ENCODE measurements around the gene TRIM15. TPM values are rescaled to one million over a fixed set of nuclear protein-coding genes. Genes with fewer than 3 reads are reported as not detected.

TRIM15 gene
- total RNA-seq, 120 experiments from 2014 or later = not detected

Other genes starting within 250 kb of the TRIM15 start
- gene HLA-A, start 221.0 kb upstream of the TRIM15 start, total RNA-seq = 100 to 1,000 TPM in 84 of 120 experiments, 10 to 100 TPM in 36; 40.9 to 370 (median 124) TPM
- 10 to 100 TPM in 54 of 120 experiments, 1 to 10 TPM in 66; 4.4 to 22.2 (median 9.5) TPM for gene POLR1H, start 102.3 kb upstream of the TRIM15 start, total RNA-seq
- 10 to 100 TPM; 44.4 to 86.3 (median 63.9) TPM for gene PPP1R11, start 96.3 kb upstream of the TRIM15 start, total RNA-seq
- gene RNF39, start 87.8 kb upstream of the TRIM15 start, total RNA-seq = under 1 TPM in 7 of 120 experiments, not detected in 113; 0.23 to 0.49 (median 0.26) TPM
- gene TRIM31, start 50.5 kb upstream of the TRIM15 start, total RNA-seq = not detected
- gene TRIM40, start 27.4 kb upstream of the TRIM15 start, total RNA-seq = not detected
- gene TRIM10, start 2.3 kb upstream of the TRIM15 start, total RNA-seq = under 1 TPM in 5 of 120 experiments, not detected in 115; 0.15 to 0.22 (median 0.18) TPM
- 10 to 100 TPM; 22.4 to 51.1 (median 31.6) TPM for gene TRIM26, start 49.9 kb downstream of the TRIM15 start, total RNA-seq
- gene TRIM39, start 163.4 kb downstream of the TRIM15 start, total RNA-seq = 10 to 100 TPM in 89 of 120 experiments, 1 to 10 TPM in 31; 6.8 to 16.8 (median 11.0) TPM
- gene RPP21, start 181.6 kb downstream of the TRIM15 start, total RNA-seq = 10 to 100 TPM; 25.5 to 57.1 (median 41.0) TPM

All from dorsolateral prefrontal cortex (tissue), 118 donors.